SK-N-SH treated with all-trans-retinoic acid at 6 μM for 48 hours (cell line): ENCODE data around the gene OR51B5.

ENCODE experiments used
- ARNTL ChIP-seq: fragments of 450-650 bp; formaldehyde crosslinking; IDR thresholded peaks from 2 replicates; pipeline ENCODE4 v1.5.0; 2020; ENCODE audit warnings: low read depth, mild to moderate bottlenecking, moderate library complexity, borderline replicate concordance
- BACH2 ChIP-seq: fragments of 250-450 bp; sonication (Bioruptor Pico); IDR thresholded peaks from 2 replicates; pipeline ENCODE4 v1.9.0; 2021; ENCODE audit warnings: mild to moderate bottlenecking, borderline replicate concordance
- CREB5 ChIP-seq: fragments of 250-450 bp; sonication (Bioruptor Pico); IDR thresholded peaks from 2 replicates; pipeline ENCODE4 v1.5.1; 2020; ENCODE audit warnings: low read depth, mild to moderate bottlenecking, moderate library complexity
- CSDC2 ChIP-seq: fragments of 250-450 bp; sonication (Bioruptor Pico); IDR thresholded peaks from 2 replicates; pipeline ENCODE4 v1.5.0; 2020; ENCODE audit warnings: mild to moderate bottlenecking, moderate library complexity
- ESRRG ChIP-seq: fragments of 250-450 bp; sonication (Bioruptor Pico); IDR thresholded peaks from 2 replicates; pipeline ENCODE4 v1.6.1; 2021; ENCODE audit warnings: mild to moderate bottlenecking
- PPARA ChIP-seq: fragments of 250-450 bp; sonication (Bioruptor Pico); IDR thresholded peaks from 2 replicates; pipeline ENCODE4 v1.5.0; 2020; ENCODE audit warnings: mild to moderate bottlenecking, borderline replicate concordance
- SNAI2 ChIP-seq: fragments of 250-450 bp; sonication (Bioruptor Pico); IDR thresholded peaks from 2 replicates; pipeline ENCODE4 v1.5.0; 2020; ENCODE audit warnings: mild to moderate bottlenecking, moderate library complexity
- TCF4 ChIP-seq: fragments of 250-450 bp; sonication (Bioruptor Pico); IDR thresholded peaks from 2 replicates; pipeline ENCODE4 v1.8.0; 2021; ENCODE audit warnings: mild to moderate bottlenecking, moderate library complexity, borderline replicate concordance
- ZFP30 ChIP-seq: fragments of 450-650 bp; formaldehyde crosslinking; IDR thresholded peaks from 2 replicates; pipeline ENCODE4 v1.5.0; 2022; ENCODE audit warnings: mild to moderate bottlenecking, moderate library complexity
- ZNF70 ChIP-seq: fragments of 450-650 bp; formaldehyde crosslinking; IDR thresholded peaks from 2 replicates; pipeline ENCODE4 v1.5.0; 2020; ENCODE audit warnings: mild to moderate bottlenecking, moderate library complexity
- ZNF8 ChIP-seq: fragments of 450-650 bp; formaldehyde crosslinking; IDR thresholded peaks from 2 replicates; pipeline ENCODE4 v1.5.0; 2020; ENCODE audit warnings: mild to moderate bottlenecking, moderate library complexity
- TF ChIP-seq, protein P1 (sequence below): fragments of 250-450 bp; sonication (Bioruptor Pico); IDR thresholded peaks from 2 replicates; pipeline ENCODE4 v1.8.0; 2021; ENCODE audit warnings: low read depth, mild to moderate bottlenecking, moderate library complexity, borderline replicate concordance
- TF ChIP-seq, protein P2 (sequence below): fragments of 250-450 bp; sonication (Bioruptor Pico); IDR thresholded peaks from 2 replicates; pipeline ENCODE4 v1.5.0; 2020; ENCODE audit warnings: mild to moderate bottlenecking, moderate library complexity
- TF ChIP-seq, protein P3 (sequence below): fragments of 250-450 bp; sonication (Bioruptor Pico); IDR thresholded peaks from 2 replicates; pipeline ENCODE4 v1.8.0; 2020; ENCODE audit warnings: mild to moderate bottlenecking, moderate library complexity, borderline replicate concordance

GRCh38 chr11:5297721-5298323 is 45.5 kb downstream of the OR51B5 start:
- TF ChIP-seq, protein P1, sequence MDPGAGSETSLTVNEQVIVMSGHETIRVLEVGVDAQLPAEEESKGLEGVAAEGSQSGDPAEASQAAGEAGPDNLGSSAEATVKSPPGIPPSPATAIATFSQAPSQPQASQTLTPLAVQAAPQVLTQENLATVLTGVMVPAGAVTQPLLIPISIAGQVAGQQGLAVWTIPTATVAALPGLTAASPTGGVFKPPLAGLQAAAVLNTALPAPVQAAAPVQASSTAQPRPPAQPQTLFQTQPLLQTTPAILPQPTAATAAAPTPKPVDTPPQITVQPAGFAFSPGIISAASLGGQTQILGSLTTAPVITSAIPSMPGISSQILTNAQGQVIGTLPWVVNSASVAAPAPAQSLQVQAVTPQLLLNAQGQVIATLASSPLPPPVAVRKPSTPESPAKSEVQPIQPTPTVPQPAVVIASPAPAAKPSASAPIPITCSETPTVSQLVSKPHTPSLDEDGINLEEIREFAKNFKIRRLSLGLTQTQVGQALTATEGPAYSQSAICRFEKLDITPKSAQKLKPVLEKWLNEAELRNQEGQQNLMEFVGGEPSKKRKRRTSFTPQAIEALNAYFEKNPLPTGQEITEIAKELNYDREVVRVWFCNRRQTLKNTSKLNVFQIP (CRISPR knock-in tag): no peak
- TF ChIP-seq, protein P2, sequence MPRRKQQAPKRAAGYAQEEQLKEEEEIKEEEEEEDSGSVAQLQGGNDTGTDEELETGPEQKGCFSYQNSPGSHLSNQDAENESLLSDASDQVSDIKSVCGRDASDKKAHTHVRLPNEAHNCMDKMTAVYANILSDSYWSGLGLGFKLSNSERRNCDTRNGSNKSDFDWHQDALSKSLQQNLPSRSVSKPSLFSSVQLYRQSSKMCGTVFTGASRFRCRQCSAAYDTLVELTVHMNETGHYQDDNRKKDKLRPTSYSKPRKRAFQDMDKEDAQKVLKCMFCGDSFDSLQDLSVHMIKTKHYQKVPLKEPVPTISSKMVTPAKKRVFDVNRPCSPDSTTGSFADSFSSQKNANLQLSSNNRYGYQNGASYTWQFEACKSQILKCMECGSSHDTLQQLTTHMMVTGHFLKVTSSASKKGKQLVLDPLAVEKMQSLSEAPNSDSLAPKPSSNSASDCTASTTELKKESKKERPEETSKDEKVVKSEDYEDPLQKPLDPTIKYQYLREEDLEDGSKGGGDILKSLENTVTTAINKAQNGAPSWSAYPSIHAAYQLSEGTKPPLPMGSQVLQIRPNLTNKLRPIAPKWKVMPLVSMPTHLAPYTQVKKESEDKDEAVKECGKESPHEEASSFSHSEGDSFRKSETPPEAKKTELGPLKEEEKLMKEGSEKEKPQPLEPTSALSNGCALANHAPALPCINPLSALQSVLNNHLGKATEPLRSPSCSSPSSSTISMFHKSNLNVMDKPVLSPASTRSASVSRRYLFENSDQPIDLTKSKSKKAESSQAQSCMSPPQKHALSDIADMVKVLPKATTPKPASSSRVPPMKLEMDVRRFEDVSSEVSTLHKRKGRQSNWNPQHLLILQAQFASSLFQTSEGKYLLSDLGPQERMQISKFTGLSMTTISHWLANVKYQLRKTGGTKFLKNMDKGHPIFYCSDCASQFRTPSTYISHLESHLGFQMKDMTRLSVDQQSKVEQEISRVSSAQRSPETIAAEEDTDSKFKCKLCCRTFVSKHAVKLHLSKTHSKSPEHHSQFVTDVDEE (CRISPR knock-in tag): no peak
- TF ChIP-seq ESRRG (CRISPR knock-in tag) (no peak), ARNTL (CRISPR knock-in tag) (no peak), ZNF8 (CRISPR knock-in tag) (no peak), CSDC2 (CRISPR knock-in tag) (no peak), PPARA (CRISPR knock-in tag) (no peak), BACH2 (CRISPR knock-in tag) (no peak), SNAI2 (CRISPR knock-in tag) (no peak), ZNF70 (CRISPR knock-in tag) (no peak), CREB5 (CRISPR knock-in tag) (no peak), TCF4 (CRISPR knock-in tag) (no peak), ZFP30 (CRISPR knock-in tag) (no peak)
- TF ChIP-seq, protein P3, sequence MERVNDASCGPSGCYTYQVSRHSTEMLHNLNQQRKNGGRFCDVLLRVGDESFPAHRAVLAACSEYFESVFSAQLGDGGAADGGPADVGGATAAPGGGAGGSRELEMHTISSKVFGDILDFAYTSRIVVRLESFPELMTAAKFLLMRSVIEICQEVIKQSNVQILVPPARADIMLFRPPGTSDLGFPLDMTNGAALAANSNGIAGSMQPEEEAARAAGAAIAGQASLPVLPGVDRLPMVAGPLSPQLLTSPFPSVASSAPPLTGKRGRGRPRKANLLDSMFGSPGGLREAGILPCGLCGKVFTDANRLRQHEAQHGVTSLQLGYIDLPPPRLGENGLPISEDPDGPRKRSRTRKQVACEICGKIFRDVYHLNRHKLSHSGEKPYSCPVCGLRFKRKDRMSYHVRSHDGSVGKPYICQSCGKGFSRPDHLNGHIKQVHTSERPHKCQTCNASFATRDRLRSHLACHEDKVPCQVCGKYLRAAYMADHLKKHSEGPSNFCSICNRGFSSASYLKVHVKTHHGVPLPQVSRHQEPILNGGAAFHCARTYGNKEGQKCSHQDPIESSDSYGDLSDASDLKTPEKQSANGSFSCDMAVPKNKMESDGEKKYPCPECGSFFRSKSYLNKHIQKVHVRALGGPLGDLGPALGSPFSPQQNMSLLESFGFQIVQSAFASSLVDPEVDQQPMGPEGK (CRISPR knock-in tag): no peak
